ENCODE results near the gene THOC7.

Gene THOC7

DNA sequence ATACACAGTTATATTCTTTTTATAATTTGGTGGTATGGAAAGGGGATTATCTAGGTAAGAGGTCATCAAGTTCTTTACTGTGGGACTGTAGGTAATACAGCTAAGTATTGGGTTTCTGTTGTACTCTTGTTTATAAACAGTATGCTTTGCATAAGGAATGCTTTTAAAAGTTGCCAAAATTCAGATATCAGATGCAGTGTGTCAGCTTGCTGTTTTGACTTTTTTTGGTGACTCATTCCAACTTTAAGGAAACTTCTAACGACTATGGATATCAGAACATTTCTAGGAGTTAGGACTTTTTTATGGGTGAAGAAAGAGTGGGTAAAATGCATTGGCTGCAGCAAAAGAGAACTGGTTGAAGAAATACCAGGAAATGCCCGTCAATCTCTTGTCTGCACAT is 45.8 kb upstream of the THOC7 start:
- no peak overlapping the region for H3K4me3 ChIP-seq (ENCODE audit: low read depth, low read length)
- no peak for TF ChIP-seq CTCF (IDR thresholded peaks at IDR 0.05; ENCODE audit: low read depth, low read length)

DNA sequence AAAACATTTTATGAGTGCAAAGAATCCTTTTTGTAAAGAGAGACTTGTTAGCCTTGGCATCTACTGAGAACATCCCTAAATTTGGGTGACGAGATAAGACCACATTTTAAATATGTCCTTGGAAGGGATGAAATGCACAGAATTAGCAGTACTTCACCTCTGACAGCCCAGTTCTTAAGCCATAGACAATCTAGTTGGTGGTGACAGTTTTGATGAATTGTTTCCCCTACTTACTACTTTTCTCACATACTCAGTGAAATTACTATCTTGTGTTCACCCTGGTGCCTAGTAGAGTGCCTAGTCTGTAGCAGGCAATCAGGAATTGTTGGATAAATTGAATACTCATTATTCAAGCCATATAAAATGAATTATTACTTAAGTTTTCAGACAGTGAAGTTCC is 45.2 kb upstream of the THOC7 start:
- no peak for TF ChIP-seq CTCF (IDR thresholded peaks at IDR 0.05; ENCODE audit: low read depth, low read length)

GRCh38 chr3:63908081-63908736 is 44.6 kb upstream of the THOC7 start:
- TF ChIP-seq CTCF (IDR thresholded peaks at IDR 0.05; ENCODE audit: low read depth, low read length): peak; percentile 22; the same call in 1 of the 2 replicates
- no peak overlapping the region for H3K4me3 ChIP-seq (ENCODE audit: low read depth, low read length)

More for the DNA sequence above, 45.2 kb upstream of the THOC7 start:
- H3K4me3 ChIP-seq (ENCODE audit: low read depth, low read length): no peak overlapping the region

DNA sequence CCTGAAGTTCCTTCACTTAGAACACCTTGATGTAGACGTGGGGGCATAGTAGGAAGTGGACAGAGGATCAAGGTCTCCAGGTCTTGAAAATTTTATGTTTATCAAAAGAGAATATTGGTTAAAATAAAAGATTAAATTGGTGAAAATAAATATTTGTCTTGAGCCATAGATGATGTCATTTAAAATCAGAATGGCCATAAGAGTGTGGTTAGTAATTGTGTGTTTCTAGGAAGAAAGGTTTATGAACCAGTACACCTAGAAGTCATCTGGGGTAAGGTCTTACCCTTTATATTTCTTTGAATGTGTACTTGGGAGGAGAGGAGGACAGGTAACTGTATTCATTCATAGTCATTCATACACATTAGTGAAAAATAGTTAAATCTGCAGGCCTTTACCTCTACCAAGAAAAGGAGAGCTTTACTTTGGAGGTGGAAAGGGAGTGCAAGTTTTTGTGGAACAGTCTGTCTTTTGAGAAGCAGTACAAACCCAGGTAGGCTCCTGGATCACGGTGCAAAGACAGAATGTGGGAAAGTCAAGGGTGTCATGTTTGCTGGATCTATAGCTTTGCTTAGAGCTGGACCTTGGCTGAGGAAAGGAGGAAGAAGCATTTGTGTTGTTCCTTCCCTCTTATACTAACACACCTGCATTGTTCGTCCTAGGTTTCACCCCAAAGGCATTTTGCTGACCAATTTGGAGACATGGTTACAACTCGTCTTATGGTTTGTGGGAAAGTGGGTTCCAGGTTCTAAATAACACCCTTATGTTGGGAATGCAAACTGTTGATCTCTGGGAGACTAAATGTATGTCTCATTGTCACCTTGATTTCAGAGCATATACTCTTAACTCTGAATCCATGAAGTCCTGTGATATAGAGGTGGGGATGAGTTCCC is 42.4 kb upstream of the THOC7 start:
- no peak overlapping the region for H3K4me3 ChIP-seq (ENCODE audit: low read depth, low read length)
- TF ChIP-seq CTCF (IDR thresholded peaks at IDR 0.05; ENCODE audit: low read depth, low read length): no peak

GRCh38 chr3:63900459-63900858 is 36.9 kb upstream of the THOC7 start:
- TF ChIP-seq CTCF (IDR thresholded peaks at IDR 0.05; ENCODE audit: low read depth, low read length): no peak
- no peak overlapping the region for H3K4me3 ChIP-seq (ENCODE audit: low read depth, low read length)

GRCh38 chr3:63900010-63900409 is 36.4 kb upstream of the THOC7 start:
- H3K4me3 ChIP-seq (ENCODE audit: low read depth, low read length): no peak overlapping the region
- no peak for TF ChIP-seq CTCF (IDR thresholded peaks at IDR 0.05; ENCODE audit: low read depth, low read length)
